Measurements from ENCODE around the gene CYREN. TPM values are rescaled to one million over a fixed set of nuclear protein-coding genes. Genes with fewer than 3 reads are reported as not detected.

CYREN gene
- total and polyA plus RNA-seq, 2 of the 13 experiments (the other 11 are each of a cell fraction or from before 2014, with no cell fraction given): 20.7 to 60.7 TPM

- ATAC-seq (no peak), FAIRE-seq (no peak), DNase-seq (ENCODE audit: low spot score) (no peak)
- Histone ChIP-seq H3K79me2 (ENCODE audit: insufficient read depth, low read length) (peaks cover 31% of the 10 kb centered on the region), H3K27ac (ENCODE audit: extremely low read length, insufficient read depth, low read length) (no peak overlapping the region), H2AFZ (ENCODE audit: low read length) (no peak overlapping the region), H3K9me3 (ENCODE audit: low read length) (peaks cover 11% of the 10 kb centered on the region), H3K4me1 (ENCODE audit: insufficient read depth, low read length) (peaks cover 55% of the 10 kb centered on the region), H3K4me2 (ENCODE audit: low read depth, low read length) (no peak overlapping the region), H3K36me3 (replicated peaks in 1 of 2; ENCODE audit: control insufficient read depth in 1 of 2, insufficient read depth in 2 of 2, low read length in 2 of 2) (peaks cover 2 to 41% of the 10 kb centered on the region in 2 experiments; a peak in 4 of 5 replicates), H3K27me3 (ENCODE audit: control insufficient read depth in 1 of 2, insufficient read depth in 2 of 2, low read length in 2 of 2) (no peaks in the 10 kb centered on the region), H3K9ac (ENCODE audit: insufficient read depth, low read depth, low read length) (no peak overlapping the region), H3K4me3 (replicated peaks in 1 of 3; ENCODE audit: insufficient read depth in 1 of 3, low read depth in 2 of 3, low read length in 3 of 3) (no peak overlapping the region), H4K20me1 (ENCODE audit: insufficient read depth, low read length) (peaks cover 11% of the 10 kb centered on the region)
- BruUV-seq (replicated peaks): no TSS peak
- ChIA-PET CTCF (ENCODE audit: low intra/inter-chr PET ratio, low total read pairs) (no interaction called here), POLR2A (no interaction called here)
- in situ Hi-C loops (cut with HindIII; ENCODE audit: extremely low pct_ligation_motif_present, low pct_unique_long_range_greater_than_20kb) (no loop called here), intact Hi-C loops (cut with micrococcal nuclease; ENCODE audit: unreplicated experiment) (no loop called here)
- TF ChIP-seq ZNF431 (CRISPR knock-in tag; IDR thresholded peaks at IDR 0.05; ENCODE audit: borderline replicate concordance, low read depth): peak; percentile 96
- TF ChIP-seq ZNF160 (CRISPR knock-in tag; IDR thresholded peaks at IDR 0.05): no peak
- TF ChIP-seq, protein P1, sequence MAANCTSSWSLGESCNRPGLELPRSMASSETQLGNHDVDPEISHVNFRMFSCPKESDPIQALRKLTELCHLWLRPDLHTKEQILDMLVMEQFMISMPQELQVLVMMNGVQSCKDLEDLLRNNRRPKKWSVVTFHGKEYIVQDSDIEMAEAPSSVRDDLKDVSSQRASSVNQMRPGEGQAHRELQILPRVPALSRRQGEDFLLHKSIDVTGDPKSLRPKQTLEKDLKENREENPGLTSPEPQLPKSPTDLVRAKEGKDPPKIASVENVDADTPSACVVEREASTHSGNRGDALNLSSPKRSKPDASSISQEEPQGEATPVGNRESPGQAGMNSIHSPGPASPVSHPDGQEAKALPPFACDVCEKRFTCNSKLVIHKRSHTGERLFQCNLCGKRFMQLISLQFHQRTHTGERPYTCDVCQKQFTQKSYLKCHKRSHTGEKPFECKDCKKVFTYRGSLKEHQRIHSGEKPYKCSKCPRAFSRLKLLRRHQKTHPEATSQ (CRISPR knock-in tag; IDR thresholded peaks at IDR 0.05; ENCODE audit: borderline replicate concordance): peak; percentile 68; the same call in 1 of the 2 replicates
- TF ChIP-seq ATF4 (CRISPR knock-in tag; IDR thresholded peaks at IDR 0.05): no peak
- TF ChIP-seq PHF5A (CRISPR knock-in tag; IDR thresholded peaks at IDR 0.05; ENCODE audit: low read depth, unreplicated experiment): no peak
- WGBS (ENCODE audit: low lambda C conversion rate): 97% methylated on average over 2 of the region's 2 CpGs
Observed at GRCh38 chr7:135162382-135163001, 8.0 kb downstream of the CYREN start.
